ENCODE data around the gene HSPA12A. TPM values are rescaled to one million over a fixed set of nuclear protein-coding genes. Genes with fewer than 3 reads are reported as not detected.

The HSPA12A gene
- polyA plus RNA-seq, 1 experiment, result 20.5 TPM

DNA sequence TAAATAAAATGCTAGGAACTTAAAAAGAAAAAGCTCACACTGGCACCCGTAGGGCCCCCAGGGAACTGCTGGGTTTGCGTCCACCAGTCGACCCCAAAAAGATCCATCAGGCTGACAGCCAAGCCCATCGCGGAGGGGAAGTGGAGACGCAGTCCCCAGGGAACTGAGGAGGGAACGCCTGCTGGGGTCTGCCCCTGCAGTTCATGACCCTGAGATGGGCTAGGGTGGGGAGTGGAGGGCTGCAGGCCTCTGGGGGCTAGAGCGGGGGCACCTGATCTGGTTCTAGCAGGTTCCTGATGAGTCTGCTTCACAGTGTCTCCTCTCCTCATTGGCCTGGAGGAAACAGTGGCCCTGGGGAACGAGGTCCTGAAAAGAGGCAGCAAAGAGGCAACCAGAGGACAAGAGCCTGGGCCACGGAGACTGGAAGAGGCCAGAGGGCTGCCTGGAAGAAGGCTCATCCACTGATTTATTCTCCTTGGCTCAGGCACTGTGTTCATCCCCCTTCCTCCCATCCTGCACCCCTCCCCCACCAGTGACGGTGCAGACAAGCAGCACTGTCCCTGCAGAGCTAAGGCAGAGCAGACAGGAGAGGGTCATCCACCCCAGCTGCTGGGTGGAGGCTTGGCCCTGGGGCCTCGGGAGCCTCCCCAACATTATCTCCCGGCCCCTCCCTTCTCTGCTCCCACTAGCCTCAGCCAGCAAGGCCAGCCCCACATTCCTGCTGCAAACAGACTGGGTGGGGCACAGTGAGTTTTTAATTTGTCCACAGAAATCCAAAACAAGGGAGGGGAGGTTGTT, 24.7 kb upstream of the HSPA12A start:
- ChIA-PET POLR2A (no interaction called here), CTCF (interaction anchor here (1.1 to 2.4 kb wide), 2 partner anchors 21 to 85 kb away, joined by 3 to 8 read pairs; no protein-coding TSS in a partner anchor)
- TF ChIP-seq, protein P1, sequence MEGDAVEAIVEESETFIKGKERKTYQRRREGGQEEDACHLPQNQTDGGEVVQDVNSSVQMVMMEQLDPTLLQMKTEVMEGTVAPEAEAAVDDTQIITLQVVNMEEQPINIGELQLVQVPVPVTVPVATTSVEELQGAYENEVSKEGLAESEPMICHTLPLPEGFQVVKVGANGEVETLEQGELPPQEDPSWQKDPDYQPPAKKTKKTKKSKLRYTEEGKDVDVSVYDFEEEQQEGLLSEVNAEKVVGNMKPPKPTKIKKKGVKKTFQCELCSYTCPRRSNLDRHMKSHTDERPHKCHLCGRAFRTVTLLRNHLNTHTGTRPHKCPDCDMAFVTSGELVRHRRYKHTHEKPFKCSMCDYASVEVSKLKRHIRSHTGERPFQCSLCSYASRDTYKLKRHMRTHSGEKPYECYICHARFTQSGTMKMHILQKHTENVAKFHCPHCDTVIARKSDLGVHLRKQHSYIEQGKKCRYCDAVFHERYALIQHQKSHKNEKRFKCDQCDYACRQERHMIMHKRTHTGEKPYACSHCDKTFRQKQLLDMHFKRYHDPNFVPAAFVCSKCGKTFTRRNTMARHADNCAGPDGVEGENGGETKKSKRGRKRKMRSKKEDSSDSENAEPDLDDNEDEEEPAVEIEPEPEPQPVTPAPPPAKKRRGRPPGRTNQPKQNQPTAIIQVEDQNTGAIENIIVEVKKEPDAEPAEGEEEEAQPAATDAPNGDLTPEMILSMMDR (IDR thresholded peaks at IDR 0.05; ENCODE audit: low read depth, low read length), result 0 out of 2 replicates have a peak, but pooled peaks have one; percentile 10
- Histone ChIP-seq H3K27me3 (ENCODE audit: control insufficient read depth, insufficient read depth, low read length) (peaks cover 6% of the 10 kb centered on the region), H3K9me3 (ENCODE audit: control insufficient read depth, insufficient read depth, low read length) (no peaks in the 10 kb centered on the region), H3K27ac (ENCODE audit: low read depth, low read length) (no peak overlapping the region), H3K4me3 (ENCODE audit: low read depth, low read length) (no peak overlapping the region)
- no peak for DNase-seq (ENCODE audit: low read depth, low spot score)

DNA sequence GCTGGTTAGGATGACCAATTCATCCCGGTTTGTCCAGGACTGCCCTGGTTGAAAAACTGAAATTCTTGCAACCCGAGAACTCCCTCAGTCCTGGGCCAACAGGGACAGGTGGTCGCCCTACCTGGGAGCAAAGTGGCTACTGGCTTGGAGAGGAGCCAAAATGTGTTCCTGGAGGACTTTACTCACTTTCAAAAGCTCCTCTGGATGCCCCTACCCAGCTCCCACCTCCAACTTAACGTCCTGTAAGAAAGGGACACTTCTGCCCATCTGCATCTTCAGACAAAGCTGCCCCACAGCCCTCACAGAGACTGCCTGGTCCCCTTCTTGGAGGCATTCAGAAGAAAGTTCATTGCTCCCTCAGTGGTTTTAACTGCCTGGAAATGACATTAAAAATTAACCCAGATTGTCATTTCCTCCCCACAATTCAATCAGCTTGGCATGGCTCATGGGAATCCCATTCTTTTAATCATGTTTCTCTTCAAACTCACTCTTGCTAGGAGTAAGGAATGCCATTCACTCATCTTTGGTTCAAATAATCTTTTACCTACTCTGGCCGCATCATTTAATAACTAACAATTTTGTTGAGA, 24.0 kb upstream of the HSPA12A start:
- no peak for DNase-seq (ENCODE audit: low read depth, low spot score)
- Histone ChIP-seq H3K27me3 (ENCODE audit: control insufficient read depth, insufficient read depth, low read length) (peaks cover 6% of the 10 kb centered on the region), H3K4me3 (ENCODE audit: low read depth, low read length) (no peak overlapping the region), H3K27ac (ENCODE audit: low read depth, low read length) (no peak overlapping the region), H3K9me3 (ENCODE audit: control insufficient read depth, insufficient read depth, low read length) (no peaks in the 10 kb centered on the region)
- TF ChIP-seq, protein P1 (IDR thresholded peaks at IDR 0.05; ENCODE audit: low read depth, low read length), result no peak
- ChIA-PET POLR2A (no interaction called here), CTCF (interaction anchor here (0.6 to 2.4 kb wide), 4 partner anchors 22 to 106 kb away, joined by 3 to 8 read pairs (median 3); no protein-coding TSS in a partner anchor)

DNA sequence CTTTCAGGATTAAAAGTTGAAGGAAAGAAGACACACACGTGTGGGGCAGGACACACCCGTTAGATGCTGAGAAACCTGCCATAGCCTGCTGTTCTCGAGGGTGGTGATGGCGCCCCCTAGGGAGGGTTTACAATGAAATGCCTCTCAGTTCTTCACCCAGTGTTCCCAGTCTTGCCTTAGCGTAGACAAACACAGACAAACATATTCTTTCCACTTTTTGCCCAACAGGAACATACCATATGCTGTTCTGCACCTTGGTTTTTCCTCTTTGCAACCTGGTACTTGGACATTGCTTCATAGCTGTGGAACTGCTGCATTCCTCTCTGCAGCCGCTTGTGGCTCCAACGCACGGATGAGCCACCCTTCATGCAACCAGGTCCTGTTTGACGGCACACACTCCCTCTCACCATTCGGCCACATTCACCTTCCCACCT, 23.3 kb upstream of the HSPA12A start:
- CTCF ChIA-PET, result interaction anchor here (0.6 to 2.4 kb wide), 4 partner anchors 22 to 105 kb away, joined by 3 to 8 read pairs (median 3); no protein-coding TSS in a partner anchor

DNA sequence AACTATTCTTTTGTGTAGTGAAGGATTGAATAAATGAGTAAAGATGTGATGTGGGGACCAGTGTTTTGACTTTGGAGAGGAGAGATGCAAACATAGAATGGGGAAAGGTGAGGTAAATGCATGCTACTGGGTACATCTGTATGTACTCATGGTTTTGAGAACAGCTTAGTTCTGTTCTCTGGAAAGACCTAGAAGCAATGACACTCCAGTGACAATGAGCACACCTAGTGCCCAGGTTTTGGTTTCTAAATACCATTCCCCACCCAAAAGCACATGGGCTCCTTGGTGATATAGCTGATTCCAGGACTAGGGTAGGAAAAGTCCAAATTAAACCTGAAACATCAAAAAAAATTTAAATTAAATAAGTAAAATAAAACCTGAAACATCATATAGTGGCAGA, 22.6 kb upstream of the HSPA12A start:
- no peak overlapping the region for H3K4me3 ChIP-seq (ENCODE audit: low read depth, low read length)
- TF ChIP-seq, protein P1 (IDR thresholded peaks at IDR 0.05; ENCODE audit: low read depth, low read length), result no peak
- H3K27ac ChIP-seq (ENCODE audit: low read depth, low read length), result no peak overlapping the region
- DNase-seq (ENCODE audit: low read depth, low spot score), result no peak
- H3K9me3 ChIP-seq (ENCODE audit: control insufficient read depth, insufficient read depth, low read length), result no peaks in the 10 kb centered on the region
- ChIA-PET CTCF (interaction anchor here (0.6 to 2.4 kb wide), 4 partner anchors 9 to 83 kb away, joined by 3 to 8 read pairs (median 4); no protein-coding TSS in a partner anchor), POLR2A (no interaction called here)
- H3K27me3 ChIP-seq (ENCODE audit: control insufficient read depth, insufficient read depth, low read length), result peaks cover 6% of the 10 kb centered on the region

More for the DNA sequence above, 23.3 kb upstream of the HSPA12A start:
- no peak for DNase-seq (ENCODE audit: low read depth, low spot score)
- Histone ChIP-seq H3K9me3 (ENCODE audit: control insufficient read depth, insufficient read depth, low read length) (no peaks in the 10 kb centered on the region), H3K4me3 (ENCODE audit: low read depth, low read length) (no peak overlapping the region), H3K27me3 (ENCODE audit: control insufficient read depth, insufficient read depth, low read length) (peaks cover 6% of the 10 kb centered on the region), H3K27ac (ENCODE audit: low read depth, low read length) (no peak overlapping the region)
- POLR2A ChIA-PET, result no interaction called here
- TF ChIP-seq, protein P1 (IDR thresholded peaks at IDR 0.05; ENCODE audit: low read depth, low read length), result peak; percentile 30

DNA sequence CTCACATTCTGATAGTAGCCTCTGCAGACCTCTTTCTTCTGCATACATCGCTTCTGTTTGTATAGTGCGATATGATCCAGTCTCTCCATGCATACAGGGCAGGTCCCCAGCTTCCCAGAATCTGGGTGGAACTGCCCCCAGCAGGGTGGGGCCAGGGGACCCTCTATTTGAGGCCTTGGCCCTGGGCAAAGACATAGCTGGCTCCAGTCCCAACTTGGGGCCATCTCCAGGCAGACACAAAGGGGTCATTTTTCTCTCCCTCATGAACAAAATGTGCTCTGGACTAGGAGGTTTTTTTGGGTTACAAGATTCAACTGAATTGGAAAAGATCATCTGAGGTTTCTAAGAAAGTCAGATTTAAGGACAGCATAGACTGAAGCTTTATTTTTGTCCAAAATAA, 21.1 kb upstream of the HSPA12A start:
- Histone ChIP-seq H3K27ac (ENCODE audit: low read depth, low read length) (no peak overlapping the region), H3K27me3 (ENCODE audit: control insufficient read depth, insufficient read depth, low read length) (peaks cover 6% of the 10 kb centered on the region), H3K9me3 (ENCODE audit: control insufficient read depth, insufficient read depth, low read length) (no peaks in the 10 kb centered on the region), H3K4me3 (ENCODE audit: low read depth, low read length) (no peak overlapping the region)
- CTCF ChIA-PET, result no interaction called here
- no peak for DNase-seq (ENCODE audit: low read depth, low spot score)
- TF ChIP-seq, protein P1 (IDR thresholded peaks at IDR 0.05; ENCODE audit: low read depth, low read length), result no peak
- POLR2A ChIA-PET, result no interaction called here
